Neuronal stem cell (in vitro differentiated cells): ENCODE data around the gene SP110.
"Not testable (repeated sequence)": the region's sequence is repeated elsewhere in the genome, so short reads cannot be mapped to it uniquely, and the experiment has no call there.

Experiments
- DNase-seq: peaks from one replicate; pipeline ENCODE4 v3.0.0-alpha.2; 2013; ENCODE audit warnings: low spot score
- H2AFZ ChIP-seq: one replicate; pipeline ENCODE4 v1.6.1; 2013; ENCODE audit warnings: mild to moderate bottlenecking, low read length, inconsistent platforms
- H2AK5ac ChIP-seq: 2 replicates; pipeline ENCODE4 v1.6.1; 2013; ENCODE audit warnings: low read depth, mild to moderate bottlenecking, inconsistent platforms, low read length, moderate library complexity, mixed read lengths
- H2BK120ac ChIP-seq: 2 replicates; pipeline ENCODE4 v1.6.1; 2013; ENCODE audit warnings: low read depth, mild to moderate bottlenecking, inconsistent platforms, low read length, moderate library complexity, mixed read lengths
- H2BK12ac ChIP-seq: one replicate; pipeline ENCODE4 v1.6.1; 2013; ENCODE audit warnings: low read length, inconsistent platforms
- H2BK15ac ChIP-seq: 2 replicates; pipeline ENCODE4 v1.6.1; 2013; ENCODE audit warnings: mild to moderate bottlenecking, low read length, inconsistent platforms, mixed read lengths
- H2BK5ac ChIP-seq: one replicate; pipeline ENCODE4 v1.6.1; 2013; ENCODE audit warnings: inconsistent platforms, mild to moderate bottlenecking, low read length, moderate library complexity
- H3K14ac ChIP-seq: one replicate; pipeline ENCODE4 v1.6.1; 2013; ENCODE audit warnings: low read length, inconsistent platforms
- H3K18ac ChIP-seq: 2 replicates; pipeline ENCODE4 v1.6.1; 2013; ENCODE audit warnings: low read length, inconsistent platforms
- H3K23ac ChIP-seq: 2 replicates; pipeline ENCODE4 v1.6.1; 2013; ENCODE audit warnings: low read depth, mild to moderate bottlenecking, mixed read lengths, low read length, inconsistent platforms; ENCODE audit not compliant: poor library complexity
- H3K27ac ChIP-seq: replicated peaks from 3 replicates; pipeline ENCODE4 v1.5.1; 2013; ENCODE audit warnings: low read length, inconsistent platforms
- H3K27me3 ChIP-seq, 3 experiments: 2 replicates each; pipeline ENCODE4 v1.6.1; 2013; ENCODE audit warnings: low read length in 3 of 3, mild to moderate bottlenecking in 2 of 3, inconsistent platforms in 1 of 3, low read depth in 1 of 3, mixed read lengths in 1 of 3, moderate library complexity in 1 of 3; ENCODE audit not compliant: control insufficient read depth in 3 of 3, insufficient read depth in 3 of 3
- H3K36me3 ChIP-seq, 2 donors: replicated peaks in 1 of 2; 2 replicates each; pipeline ENCODE4 v1.6.1; 2013; ENCODE audit warnings: low read length in 2 of 2; ENCODE audit not compliant: control insufficient read depth in 2 of 2, insufficient read depth in 2 of 2
- H3K4ac ChIP-seq: 2 replicates; pipeline ENCODE4 v1.6.1; 2013; ENCODE audit warnings: inconsistent platforms, mild to moderate bottlenecking, low read length, moderate library complexity
- H3K4me1 ChIP-seq, 2 donors: 1 replicate in 1 of 2; 2 replicates in 1 of 2; pipeline ENCODE4 v1.6.1; 2013; ENCODE audit warnings: low read length in 2 of 2, low read depth in 1 of 2; ENCODE audit not compliant: control insufficient read depth in 2 of 2, insufficient read depth in 1 of 2
- H3K4me2 ChIP-seq: one replicate; pipeline ENCODE4 v1.6.1; 2013; ENCODE audit warnings: mild to moderate bottlenecking, low read length, inconsistent platforms; ENCODE audit not compliant: insufficient read depth, poor library complexity, severe bottlenecking
- H3K4me3 ChIP-seq, 2 donors: 2 replicates each; pipeline ENCODE4 v1.5.1; 2013; ENCODE audit warnings: low read length in 2 of 2, mild to moderate bottlenecking in 2 of 2, inconsistent platforms in 1 of 2, moderate library complexity in 1 of 2
- H3K79me1 ChIP-seq: one replicate; pipeline ENCODE4 v1.6.1; 2013; ENCODE audit warnings: low read depth, mild to moderate bottlenecking, inconsistent platforms, low read length, moderate library complexity
- H3K9ac ChIP-seq: one replicate; pipeline ENCODE4 v1.6.1; 2013; ENCODE audit warnings: mild to moderate bottlenecking, low read depth, low read length, inconsistent platforms; ENCODE audit not compliant: poor library complexity
- H3K9me3 ChIP-seq, 2 donors: replicated peaks in 1 of 2; 2 replicates each; pipeline versions ENCODE3 to v1.6.1; 2013; ENCODE audit warnings: low read length in 2 of 2, mild to moderate bottlenecking in 2 of 2, inconsistent platforms in 1 of 2, low read depth in 1 of 2, mixed read lengths in 1 of 2, moderate library complexity in 1 of 2; ENCODE audit not compliant: control insufficient read depth in 2 of 2, insufficient read depth in 1 of 2
- H4K8ac ChIP-seq: one replicate; pipeline ENCODE4 v1.6.1; 2013; ENCODE audit warnings: low read depth, mild to moderate bottlenecking, inconsistent platforms, low read length, moderate library complexity
- H4K91ac ChIP-seq: one replicate; pipeline ENCODE4 v1.6.1; 2013; ENCODE audit warnings: low read length, low read depth, mild to moderate bottlenecking, inconsistent platforms; ENCODE audit not compliant: poor library complexity
- WGBS, 2 donors: extraction: QIAGEN DNeasy Blood & Tissue Kit; methylation state at CpG; one replicate each; pipeline ENCODE4 v1.1.7; 2013; ENCODE audit warnings: missing lambda C conversion rate in 2 of 2, mixed read lengths in 1 of 2; ENCODE audit not compliant: insufficient read length in 2 of 2, insufficient replicate concordance in 1 of 2; ENCODE audit errors: extremely low coverage in 2 of 2; 5-methylcytosine and 5-hydroxymethylcytosine counted together

SP110 gene

DNA sequence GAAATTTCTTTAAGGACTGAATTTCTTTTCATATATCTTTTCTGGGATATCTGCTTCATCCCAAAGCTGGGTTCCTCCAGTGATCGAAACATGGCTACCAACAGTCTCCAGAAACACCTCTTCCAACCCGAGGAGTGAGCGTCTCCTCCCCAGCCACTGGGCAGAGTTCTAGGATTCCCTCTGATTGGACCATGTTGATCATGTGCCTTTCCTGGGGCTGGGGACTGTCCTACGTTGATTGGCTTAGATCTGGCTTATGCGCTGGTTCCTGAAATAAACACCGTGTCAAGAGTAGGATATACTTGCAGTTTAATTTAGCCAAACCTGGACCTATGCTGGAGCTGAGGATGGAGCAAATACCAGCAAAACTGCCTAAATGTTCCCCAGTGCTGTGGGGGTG, 95.5 kb downstream of the SP110 start:
- Histone ChIP-seq H3K27ac (no peak overlapping the region), H3K9me3 (no peaks in the 10 kb centered on the region), H3K36me3 (no peaks in the 10 kb centered on the region), H4K91ac (no peak overlapping the region), H2AK5ac (no peak overlapping the region), H3K4me2 (no peak overlapping the region), H3K23ac (no peak overlapping the region), H2BK12ac (no peak overlapping the region), H3K4me1 (no peaks in the 10 kb centered on the region), H3K14ac (no peak overlapping the region), H2AFZ (peak overlapping the region; percentile 17), H2BK120ac (no peak overlapping the region), H3K18ac (no peak overlapping the region), H3K4ac (no peak overlapping the region), H3K9ac (no peak overlapping the region), H2BK15ac (no peak overlapping the region), H3K27me3 (no peaks in the 10 kb centered on the region), H3K4me3 (peak overlapping the region in 1 of 2 donors; percentile 55), H4K8ac (no peak overlapping the region), H2BK5ac (no peak overlapping the region), H3K79me1 (no peaks in the 10 kb centered on the region)
- DNase-seq = no peak
- no CpG with 5 or more reads among the region's 6 CpGs for WGBS, 2 donors

DNA sequence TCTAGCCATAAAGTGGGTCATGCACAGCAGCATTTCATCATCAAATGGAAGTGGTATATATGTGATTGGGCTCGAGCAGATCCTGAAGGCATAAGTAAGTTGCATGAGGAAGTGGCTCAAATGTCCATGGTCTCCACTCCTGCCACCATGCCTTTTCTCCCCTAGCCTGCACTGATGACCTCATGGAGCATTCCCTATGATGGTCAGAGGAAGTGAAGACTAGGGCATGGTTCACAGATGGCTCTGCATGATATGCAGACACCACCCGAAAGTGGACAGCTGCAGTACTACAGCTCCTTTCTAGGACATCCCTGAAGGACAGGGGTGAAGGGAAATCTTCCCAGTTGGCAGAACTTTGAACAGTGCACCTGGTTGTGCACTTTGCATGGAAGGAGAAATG, 99.4 kb downstream of the SP110 start:
- H3K27me3 ChIP-seq, H2BK120ac ChIP-seq, H3K14ac ChIP-seq, H2BK15ac ChIP-seq, H2AK5ac ChIP-seq, H3K4me1 ChIP-seq, H4K8ac ChIP-seq, H3K4ac ChIP-seq, H3K4me3 ChIP-seq, H2BK5ac ChIP-seq, H3K18ac ChIP-seq, H3K4me2 ChIP-seq, H3K27ac ChIP-seq, H4K91ac ChIP-seq, H3K9ac ChIP-seq, H3K36me3 ChIP-seq, H3K79me1 ChIP-seq, H2AFZ ChIP-seq, DNase-seq, H3K9me3 ChIP-seq, H2BK12ac ChIP-seq, H3K23ac ChIP-seq: not testable (repeated sequence)
- WGBS, 2 donors = no CpG with 5 or more reads among the region's 2 CpGs

DNA sequence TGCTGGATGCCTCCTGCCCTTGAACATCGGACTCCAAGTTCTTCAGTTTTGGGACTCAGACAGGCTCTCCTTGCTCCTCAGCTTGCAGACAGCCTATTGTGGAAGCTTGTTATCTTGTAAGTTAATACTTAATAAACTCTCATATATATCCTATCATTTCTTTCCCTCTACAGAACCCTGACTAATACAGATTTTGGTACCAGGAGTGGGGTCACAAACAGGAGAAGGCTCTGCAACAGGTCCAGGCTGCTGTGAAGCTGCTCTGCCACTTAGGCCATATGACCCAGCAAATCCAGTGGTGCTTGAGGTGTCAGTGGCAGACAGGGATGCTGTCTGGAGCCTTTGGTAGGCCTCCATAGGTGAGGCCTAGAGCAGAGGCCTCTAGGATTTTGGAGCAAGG, 100.0 kb downstream of the SP110 start:
- not testable (repeated sequence) for H3K9ac ChIP-seq, H3K79me1 ChIP-seq, H2BK5ac ChIP-seq, H2AFZ ChIP-seq, H3K23ac ChIP-seq, H3K27me3 ChIP-seq, H2AK5ac ChIP-seq, H2BK15ac ChIP-seq, H2BK12ac ChIP-seq, DNase-seq, H3K36me3 ChIP-seq, H4K8ac ChIP-seq, H3K4me1 ChIP-seq, H3K14ac ChIP-seq, H3K27ac ChIP-seq, H3K18ac ChIP-seq, H3K4me3 ChIP-seq, H3K9me3 ChIP-seq, H3K4me2 ChIP-seq, H4K91ac ChIP-seq, H2BK120ac ChIP-seq, H3K4ac ChIP-seq
- no CpG with 5 or more reads among the region's 1 CpG for WGBS, 2 donors
